Smooth muscle cell of the brain vasculature (primary cell): ENCODE data around the gene POLA1.
A peak's percentile ranks its signal among the peaks of the same experiment; 100 is the strongest.
"Not testable (repeated sequence)": the region's sequence is repeated elsewhere in the genome, so short reads cannot be mapped to it uniquely, and the experiment has no call there.

Source experiments
- DNase-seq: peaks from one replicate; pipeline ENCODE4 v3.0.0-alpha.2; 2012; ENCODE audit warnings: low read depth, low spot score

The POLA1 gene, protein sequence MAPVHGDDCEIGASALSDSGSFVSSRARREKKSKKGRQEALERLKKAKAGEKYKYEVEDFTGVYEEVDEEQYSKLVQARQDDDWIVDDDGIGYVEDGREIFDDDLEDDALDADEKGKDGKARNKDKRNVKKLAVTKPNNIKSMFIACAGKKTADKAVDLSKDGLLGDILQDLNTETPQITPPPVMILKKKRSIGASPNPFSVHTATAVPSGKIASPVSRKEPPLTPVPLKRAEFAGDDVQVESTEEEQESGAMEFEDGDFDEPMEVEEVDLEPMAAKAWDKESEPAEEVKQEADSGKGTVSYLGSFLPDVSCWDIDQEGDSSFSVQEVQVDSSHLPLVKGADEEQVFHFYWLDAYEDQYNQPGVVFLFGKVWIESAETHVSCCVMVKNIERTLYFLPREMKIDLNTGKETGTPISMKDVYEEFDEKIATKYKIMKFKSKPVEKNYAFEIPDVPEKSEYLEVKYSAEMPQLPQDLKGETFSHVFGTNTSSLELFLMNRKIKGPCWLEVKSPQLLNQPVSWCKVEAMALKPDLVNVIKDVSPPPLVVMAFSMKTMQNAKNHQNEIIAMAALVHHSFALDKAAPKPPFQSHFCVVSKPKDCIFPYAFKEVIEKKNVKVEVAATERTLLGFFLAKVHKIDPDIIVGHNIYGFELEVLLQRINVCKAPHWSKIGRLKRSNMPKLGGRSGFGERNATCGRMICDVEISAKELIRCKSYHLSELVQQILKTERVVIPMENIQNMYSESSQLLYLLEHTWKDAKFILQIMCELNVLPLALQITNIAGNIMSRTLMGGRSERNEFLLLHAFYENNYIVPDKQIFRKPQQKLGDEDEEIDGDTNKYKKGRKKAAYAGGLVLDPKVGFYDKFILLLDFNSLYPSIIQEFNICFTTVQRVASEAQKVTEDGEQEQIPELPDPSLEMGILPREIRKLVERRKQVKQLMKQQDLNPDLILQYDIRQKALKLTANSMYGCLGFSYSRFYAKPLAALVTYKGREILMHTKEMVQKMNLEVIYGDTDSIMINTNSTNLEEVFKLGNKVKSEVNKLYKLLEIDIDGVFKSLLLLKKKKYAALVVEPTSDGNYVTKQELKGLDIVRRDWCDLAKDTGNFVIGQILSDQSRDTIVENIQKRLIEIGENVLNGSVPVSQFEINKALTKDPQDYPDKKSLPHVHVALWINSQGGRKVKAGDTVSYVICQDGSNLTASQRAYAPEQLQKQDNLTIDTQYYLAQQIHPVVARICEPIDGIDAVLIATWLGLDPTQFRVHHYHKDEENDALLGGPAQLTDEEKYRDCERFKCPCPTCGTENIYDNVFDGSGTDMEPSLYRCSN (N-terminal part only)

DNA sequence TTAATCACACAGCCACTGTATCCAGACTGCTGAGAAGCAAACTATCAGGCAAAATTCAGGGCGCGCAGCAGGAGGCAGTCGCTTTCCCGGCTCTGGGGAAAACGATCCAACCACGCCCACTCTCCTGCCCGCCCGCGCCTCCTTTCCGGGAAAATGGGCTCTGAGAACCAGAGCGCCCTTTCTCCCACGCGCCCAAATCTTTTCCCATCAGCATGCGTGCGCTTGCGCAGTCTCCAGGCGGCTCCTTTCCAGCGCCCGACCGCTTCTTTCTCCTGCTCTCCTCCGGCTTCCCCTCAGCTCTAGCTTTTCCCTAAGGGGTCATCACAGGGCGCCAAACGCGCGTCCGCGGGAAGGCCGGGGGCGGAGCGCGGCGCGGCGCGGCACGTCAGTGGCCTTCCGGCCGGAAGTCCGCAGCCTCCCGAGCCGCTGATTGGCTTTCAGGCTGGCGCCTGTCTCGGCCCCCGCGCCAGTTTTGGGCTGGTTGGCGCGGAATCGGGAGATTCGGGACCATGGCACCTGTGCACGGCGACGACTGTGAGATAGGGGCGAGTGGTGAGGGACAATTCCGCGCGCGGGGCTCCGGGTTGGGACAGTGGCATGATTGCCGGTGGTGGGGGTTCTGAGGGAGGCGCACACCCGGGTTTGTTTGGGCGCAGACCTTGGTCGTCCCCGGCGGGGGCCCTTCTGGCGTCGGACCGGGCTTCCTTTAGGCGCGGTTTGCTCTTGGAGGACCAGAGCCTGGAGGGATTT lies at the start of gene POLA1:
POLA1 (plus strand) TSS at position 466 of the 750 bp plus-strand sequence; CDS start at position 510, 44 bp downstream.
- DNase-seq: peak; percentile 88

- no peak for DNase-seq
Measured at GRCh38 chrX:24646006-24646405, 47.7 kb upstream of the POLA1 start.

DNA sequence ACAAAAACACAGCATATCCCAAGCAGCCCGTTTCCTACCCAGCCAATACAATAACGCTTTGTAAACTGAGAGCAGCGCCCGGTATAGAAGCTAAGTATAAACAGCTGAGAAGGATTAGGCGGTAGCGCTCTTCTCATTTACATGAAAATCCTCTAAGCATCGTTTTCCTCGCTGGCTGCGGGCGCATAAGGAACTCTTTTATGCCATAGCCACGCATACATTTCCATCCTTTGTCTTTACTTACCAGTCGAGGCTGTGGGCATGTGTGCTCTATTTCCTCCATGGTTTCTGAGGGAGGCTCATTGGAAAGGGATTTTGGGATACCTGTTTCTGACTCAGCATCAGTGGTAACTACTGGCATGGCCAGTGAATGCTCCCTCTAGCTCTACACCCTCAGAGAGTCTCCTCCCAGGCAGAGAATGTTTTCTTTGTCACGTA lies 47.0 kb upstream of the POLA1 start:
- DNase-seq: no peak

GRCh38 chrX:24647257-24648058 lies 46.3 kb upstream of the POLA1 start, which contains the start of gene PCYT1B:
Gene PCYT1B, minus strand, starts transcription at chrX:24647347. Its CDS starts 242 bp downstream, at chrX:24647105.
- DNase-seq: peak; percentile 10

DNA sequence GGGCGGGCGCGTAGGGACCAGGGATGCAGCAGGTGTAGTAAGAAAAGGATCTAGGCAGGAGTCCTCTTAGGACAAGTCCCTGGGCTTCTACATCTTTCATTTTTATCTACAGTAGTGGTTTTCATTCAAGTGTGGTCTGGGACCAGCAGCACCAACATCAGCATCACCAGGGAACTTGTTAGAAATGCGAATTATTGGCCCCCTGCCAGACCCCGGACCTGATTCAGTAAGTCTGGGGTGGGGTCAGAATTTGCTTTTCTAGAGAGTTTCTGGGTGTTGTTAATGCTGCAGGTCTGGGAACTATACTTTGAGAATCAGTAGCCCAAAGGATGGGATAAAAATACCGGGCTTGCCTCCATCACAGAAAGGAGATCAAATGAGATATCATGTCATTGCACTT lies 45.2 kb upstream of the POLA1 start:
- no peak for DNase-seq

DNA sequence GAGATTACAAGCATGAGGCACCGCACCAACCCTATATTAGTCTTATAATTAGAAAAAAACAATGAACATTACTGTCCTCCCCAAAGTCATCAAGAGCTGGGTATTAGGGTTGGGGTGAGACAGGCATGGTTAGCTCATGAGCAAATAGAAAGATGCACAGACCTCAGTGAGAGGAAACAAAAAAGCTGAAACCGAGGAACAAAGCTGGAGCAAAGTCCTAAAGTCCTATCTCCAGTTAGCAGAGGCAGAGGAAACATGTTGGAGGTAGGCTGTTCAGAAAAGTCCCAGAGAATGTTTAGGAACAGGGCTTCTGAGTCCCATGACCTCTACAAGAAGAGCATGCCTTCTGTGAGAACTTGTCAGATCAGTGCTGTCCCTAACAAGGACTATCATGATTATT lies 41.9 kb upstream of the POLA1 start:
- no peak for DNase-seq

DNA sequence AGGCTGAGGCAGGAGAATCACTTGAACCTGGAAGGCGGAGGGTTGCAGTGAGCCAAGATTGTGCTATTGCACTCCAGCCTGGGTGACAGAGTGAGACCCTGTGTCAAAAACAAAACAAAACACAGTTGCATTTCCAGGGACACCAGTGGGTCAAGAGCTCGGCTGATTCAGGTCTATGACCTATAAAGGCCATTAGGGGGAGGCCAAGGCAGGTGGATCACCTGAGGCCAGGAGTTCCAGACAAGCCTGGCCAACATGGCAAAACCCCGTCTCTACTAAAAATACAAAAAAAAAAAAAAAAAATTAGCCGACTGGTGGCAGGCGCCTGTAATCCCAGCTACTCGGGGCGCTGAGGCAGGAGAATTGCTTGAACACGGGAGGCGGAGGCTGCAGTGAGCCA lies 38.0 kb upstream of the POLA1 start:
- DNase-seq: not testable (repeated sequence)

DNA sequence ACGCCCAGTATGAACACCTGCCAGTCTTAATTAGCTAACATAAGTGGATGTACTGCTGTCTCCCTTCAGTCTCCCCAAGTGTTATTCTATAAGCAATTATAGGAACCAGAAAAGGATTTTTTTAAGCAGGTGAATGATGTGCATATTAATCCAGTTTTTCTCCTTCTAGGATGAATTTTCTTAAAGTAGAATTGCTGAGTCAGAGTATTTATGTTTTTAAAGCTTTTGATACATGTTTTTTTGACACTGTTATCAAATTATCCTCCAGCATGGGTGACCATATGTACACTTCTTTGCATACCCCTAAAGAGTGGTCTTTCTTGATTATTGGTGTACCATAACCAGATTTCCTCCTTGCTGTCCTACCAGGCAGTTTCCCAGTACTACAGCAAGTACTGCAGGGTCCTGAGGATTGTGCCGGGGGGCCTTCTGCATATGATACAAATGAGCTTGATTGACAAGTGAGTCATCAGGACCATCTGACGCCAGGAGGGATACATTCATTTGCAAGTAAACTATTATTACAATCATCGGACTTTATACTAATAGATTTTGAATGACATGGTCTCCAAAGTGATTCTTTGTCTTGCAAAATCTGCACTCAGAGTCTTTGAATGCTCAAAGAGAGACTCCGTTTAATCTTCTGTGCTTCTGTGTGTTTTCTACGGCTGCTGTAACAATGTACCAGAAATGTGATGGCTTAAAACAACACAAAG lies 35.9 kb upstream of the POLA1 start:
- no peak for DNase-seq

DNA sequence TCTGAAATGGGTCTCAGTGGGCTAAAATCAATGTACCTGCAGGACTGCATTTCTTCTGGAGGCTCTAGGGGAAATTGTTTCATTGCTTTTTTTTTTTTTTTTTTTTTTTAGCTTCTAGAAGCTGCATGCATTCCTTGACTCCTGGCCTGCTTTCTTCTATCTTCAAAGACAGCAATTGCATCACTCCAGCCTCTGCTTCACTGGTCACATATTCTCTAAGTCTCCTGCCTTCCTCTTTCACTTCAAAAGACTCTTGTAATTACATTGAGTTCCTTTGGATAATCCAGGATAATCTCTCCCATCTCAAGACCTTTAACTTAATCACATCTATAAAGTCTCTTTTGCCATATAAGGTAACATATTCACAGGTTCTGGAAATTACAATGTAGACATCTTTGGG lies 35.3 kb upstream of the POLA1 start:
- DNase-seq: no peak

GRCh38 chrX:24659106-24659505 lies 34.6 kb upstream of the POLA1 start:
- no peak for DNase-seq

- no peak for DNase-seq
Measured at GRCh38 chrX:24659646-24660045, 34.1 kb upstream of the POLA1 start.

DNA sequence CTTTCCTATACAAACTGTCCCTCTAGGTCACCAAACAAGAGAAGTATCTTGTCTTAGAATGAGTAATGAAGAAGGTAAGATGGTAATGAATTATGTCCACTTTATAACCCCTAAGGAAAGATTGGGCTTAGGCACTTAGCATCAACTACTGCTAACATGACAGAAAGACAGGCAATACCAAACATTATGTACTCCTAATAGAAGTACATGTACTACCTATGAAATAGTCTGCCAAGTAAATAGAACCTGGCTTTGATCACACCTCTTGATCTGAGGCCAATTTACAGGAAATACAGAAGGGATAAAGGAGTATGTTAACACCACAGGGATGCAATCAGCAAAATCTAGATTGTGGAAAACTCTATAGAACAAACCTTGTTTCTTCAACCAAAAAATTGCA lies 32.4 kb upstream of the POLA1 start:
- DNase-seq: no peak

DNA sequence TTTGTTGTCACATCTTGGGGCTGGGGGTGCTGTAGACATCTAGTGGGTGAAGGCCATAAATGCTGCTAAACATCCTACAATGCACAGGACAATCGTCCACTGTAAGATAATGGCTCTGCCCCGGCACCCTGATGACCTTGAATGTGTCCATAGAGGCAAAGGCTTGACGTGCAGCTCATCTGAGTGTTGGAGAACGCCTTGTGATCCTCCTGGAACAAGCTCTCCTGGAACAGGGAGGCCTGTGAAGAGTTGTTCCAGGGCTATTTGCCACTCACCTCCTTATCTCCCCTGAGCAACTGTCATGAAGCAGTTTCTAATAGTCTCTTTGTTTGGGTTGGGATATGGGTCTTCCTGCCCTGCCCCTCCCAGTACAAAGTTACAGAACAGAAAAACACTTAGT lies 31.4 kb upstream of the POLA1 start:
- DNase-seq: no peak

DNA sequence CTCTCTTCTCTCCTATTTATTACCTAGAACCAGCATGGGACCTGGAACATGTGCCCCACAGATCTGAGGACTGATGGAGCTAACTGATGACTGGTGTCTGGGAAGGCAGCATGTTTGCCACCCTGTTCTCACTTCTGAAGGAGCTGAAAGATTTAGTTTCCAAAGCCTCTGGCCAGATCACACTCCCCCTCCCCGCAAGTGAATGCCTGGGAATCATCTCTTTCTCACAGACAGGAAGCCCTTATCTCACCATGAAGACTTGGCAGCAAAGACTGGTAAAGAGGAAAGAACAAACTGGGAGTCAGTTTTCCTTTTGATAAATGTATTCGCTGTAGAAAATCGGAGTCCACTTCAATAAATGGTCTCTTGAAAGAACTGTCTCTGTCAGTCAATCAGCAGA lies 25.6 kb upstream of the POLA1 start:
- no peak for DNase-seq

DNA sequence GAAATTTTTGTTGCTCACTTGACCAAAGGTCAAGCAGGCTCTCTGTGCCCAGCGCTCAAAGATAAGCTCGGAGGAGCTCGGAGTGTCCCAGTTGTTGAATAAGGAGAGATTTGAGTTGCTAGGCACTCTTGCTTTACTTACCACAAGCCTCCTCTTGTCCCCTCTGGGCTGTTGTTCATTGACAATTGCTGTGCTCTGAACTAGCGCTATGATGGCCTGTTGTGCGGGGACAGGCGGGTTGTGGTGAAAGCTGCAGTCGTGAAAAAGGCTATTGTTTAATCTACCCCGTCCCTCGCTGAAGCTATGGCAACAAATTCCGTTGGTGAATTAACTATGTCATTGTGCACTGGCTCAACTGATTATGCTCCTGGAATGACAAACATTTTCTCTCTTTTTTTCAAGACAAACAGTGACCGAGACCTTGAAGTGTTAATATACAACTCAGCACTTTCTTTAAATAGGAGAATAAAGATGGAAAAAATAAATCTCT lies 21.0 kb upstream of the POLA1 start:
- DNase-seq: no peak

GRCh38 chrX:24673424-24673823 lies 20.3 kb upstream of the POLA1 start:
- no peak for DNase-seq

DNA sequence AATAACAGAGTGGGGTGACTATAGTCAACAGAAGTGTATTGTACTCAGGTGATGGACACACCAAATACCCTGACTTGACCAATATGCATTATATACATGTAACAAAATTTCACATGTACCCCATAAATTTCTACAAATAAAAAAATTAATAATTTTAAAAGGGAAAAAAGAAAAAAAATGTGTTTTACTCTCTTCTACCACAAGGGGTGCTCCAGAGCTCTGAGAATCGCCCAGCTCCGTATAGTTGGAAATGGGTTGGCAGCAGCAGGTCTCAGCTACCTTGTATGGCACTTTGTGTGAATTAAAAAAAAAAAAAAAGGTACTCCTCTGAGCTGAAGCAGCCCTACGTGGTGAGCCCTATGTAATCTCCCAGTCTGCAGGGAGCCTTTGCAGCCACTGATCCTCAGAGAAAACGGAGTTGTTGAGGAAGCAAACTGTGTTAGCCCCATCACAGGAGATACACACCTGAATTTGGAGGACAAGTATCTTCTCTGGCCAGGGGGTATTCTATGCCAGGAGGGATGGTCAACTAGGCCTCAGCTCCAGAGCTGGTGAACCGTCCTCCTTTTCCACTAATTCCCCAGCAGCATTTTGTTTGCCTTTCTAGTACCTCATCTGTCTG lies 17.2 kb upstream of the POLA1 start:
- DNase-seq: no peak

- no peak for DNase-seq
Measured at GRCh38 chrX:24682739-24683432, 10.8 kb upstream of the POLA1 start.
